CD4-positive, alpha-beta T cell treated with Interleukin-17A for 1 hour (primary cell): ENCODE results near the gene GNA12.
"Not testable (repeated sequence)": the region's sequence is repeated elsewhere in the genome, so short reads cannot be mapped to it uniquely, and the experiment has no call there.

Experiments
- DNase-seq: peaks from one replicate; pipeline ENCODE4 v3.0.0-alpha.2; 2020

The GNA12 gene

GRCh38 chr7:2688409-2689342 is 155.4 kb downstream of the GNA12 start:
- DNase-seq: no peak

GRCh38 chr7:2687881-2688318 is 156.2 kb downstream of the GNA12 start, which contains the start of gene AMZ1:
Gene AMZ1, plus strand, starts transcription at chr7:2688202. Its CDS starts 12,250 bp downstream, at chr7:2700452.
- no peak for DNase-seq

- no peak for DNase-seq
These were observed 156.7 kb downstream of the GNA12 start for GRCh38 chr7:2687338-2687869.

GRCh38 chr7:2686101-2686500 is 158.0 kb downstream of the GNA12 start:
- DNase-seq: no peak

GRCh38 chr7:2684501-2684900 is 159.6 kb downstream of the GNA12 start:
- no peak for DNase-seq

- no peak for DNase-seq
These were observed 161.9 kb downstream of the GNA12 start for GRCh38 chr7:2681929-2682799.

GRCh38 chr7:2680792-2681490 is 163.2 kb downstream of the GNA12 start:
- DNase-seq: peak; percentile 52

- DNase-seq: no peak
These were observed 163.9 kb downstream of the GNA12 start for GRCh38 chr7:2680256-2680655.

- not testable (repeated sequence) for DNase-seq
These were observed 164.7 kb downstream of the GNA12 start for GRCh38 chr7:2679135-2680127.

- DNase-seq: not testable (repeated sequence)
These were observed 165.7 kb downstream of the GNA12 start for GRCh38 chr7:2678454-2678853.
